Head of caudate nucleus (tissue), 42 donors: Measurements from ENCODE around the gene BBOX1.
"Not testable (repeated sequence)": the region's sequence is repeated elsewhere in the genome, so short reads cannot be mapped to it uniquely, and the experiment has no call there.

Experiments
- DNase-seq, 42 donors: peaks; one replicate each; pipeline versions ENCODE4 v3.0.0 to v3.0.0-alpha.2; 2020 to 2021; ENCODE audit warnings: mixed read lengths in 7 of 42
- intact Hi-C: fragments of 100-400 bp; cut with DNase I; formaldehyde crosslinking; loops from one replicate; pipeline ENCODE4 v1.15.0; 2022

Gene BBOX1

GRCh38 chr11:27075192-27075591 lies 34.6 kb downstream of the BBOX1 start:
- intact Hi-C loops: no loop called here

GRCh38 chr11:27075655-27076054 lies 35.0 kb downstream of the BBOX1 start:
- intact Hi-C loops: no loop called here
- DNase-seq: no peak

More at GRCh38 chr11:27075192-27075591, 34.6 kb downstream of the BBOX1 start:
- no peak for DNase-seq

GRCh38 chr11:27076121-27076589 lies 35.5 kb downstream of the BBOX1 start:
- intact Hi-C loops: no loop called here
- DNase-seq: no peak

GRCh38 chr11:27081056-27081455 lies 40.4 kb downstream of the BBOX1 start:
- DNase-seq: no peak
- intact Hi-C loops: no loop called here

- DNase-seq: peak in 19 of 42 donors; percentile 8 to 77 (median 26)
- intact Hi-C loops: no loop called here
These were observed 42.6 kb downstream of the BBOX1 start for GRCh38 chr11:27083241-27083640.

- no peak for DNase-seq
- intact Hi-C loops: no loop called here
These were observed 43.2 kb downstream of the BBOX1 start for GRCh38 chr11:27083782-27084181.

- intact Hi-C loops: no loop called here
- no peak for DNase-seq
These were observed 43.9 kb downstream of the BBOX1 start for GRCh38 chr11:27084518-27084917.

GRCh38 chr11:27085111-27085510 lies 44.5 kb downstream of the BBOX1 start:
- no peak for DNase-seq
- intact Hi-C loops: no loop called here

GRCh38 chr11:27085605-27086004 lies 45.0 kb downstream of the BBOX1 start:
- no peak for DNase-seq
- intact Hi-C loops: no loop called here

GRCh38 chr11:27087432-27087831 lies 46.8 kb downstream of the BBOX1 start:
- DNase-seq: no peak

GRCh38 chr11:27088353-27088752 lies 47.7 kb downstream of the BBOX1 start:
- intact Hi-C loops: no loop called here
- DNase-seq: peak in 1 of 42 donors; percentile 25

More at GRCh38 chr11:27087432-27087831, 46.8 kb downstream of the BBOX1 start:
- intact Hi-C loops: no loop called here

GRCh38 chr11:27089746-27090145 lies 49.1 kb downstream of the BBOX1 start:
- intact Hi-C loops: no loop called here
- no peak for DNase-seq

GRCh38 chr11:27090357-27090948 lies 49.8 kb downstream of the BBOX1 start:
- intact Hi-C loops, DNase-seq: not testable (repeated sequence)

GRCh38 chr11:27094120-27094519 lies 53.5 kb downstream of the BBOX1 start:
- intact Hi-C loops: no loop called here
- no peak for DNase-seq

- intact Hi-C loops: no loop called here
- no peak for DNase-seq
These were observed 54.4 kb downstream of the BBOX1 start for GRCh38 chr11:27095059-27095458.

- no peak for DNase-seq
- intact Hi-C loops: no loop called here
These were observed 55.3 kb downstream of the BBOX1 start for GRCh38 chr11:27095887-27096286.

GRCh38 chr11:27097551-27097950 lies 56.9 kb downstream of the BBOX1 start:
- no peak for DNase-seq
- intact Hi-C loops: no loop called here

GRCh38 chr11:27100534-27100933 lies 59.9 kb downstream of the BBOX1 start:
- DNase-seq: no peak
- intact Hi-C loops: no loop called here

GRCh38 chr11:27107548-27107947 lies 66.9 kb downstream of the BBOX1 start:
- intact Hi-C loops: no loop called here
- no peak for DNase-seq

GRCh38 chr11:27108809-27109208 lies 68.2 kb downstream of the BBOX1 start:
- intact Hi-C loops: no loop called here
- DNase-seq: no peak

- DNase-seq: no peak
- intact Hi-C loops: no loop called here
These were observed 71.3 kb downstream of the BBOX1 start for GRCh38 chr11:27111896-27112295.

GRCh38 chr11:27112946-27113345 lies 72.3 kb downstream of the BBOX1 start:
- intact Hi-C loops: no loop called here
- no peak for DNase-seq
